ENCODE data around the gene AIG1. TPM values are rescaled to one million over a fixed set of nuclear protein-coding genes. Genes with fewer than 3 reads are reported as not detected.

Gene AIG1
- total and polyA plus RNA-seq, 2 of the 13 experiments (the other 11 are each of a cell fraction or from before 2014, with no cell fraction given), result 115 to 197 TPM

- POLR2A ChIA-PET, result no interaction called here
- no peak overlapping the region for H3K4me3 ChIP-seq (replicated peaks in 1 of 3; ENCODE audit: insufficient read depth in 1 of 3, low read depth in 2 of 3, low read length in 3 of 3)
- DNase-seq (ENCODE audit: low spot score), result no peak
- H3K9me3 ChIP-seq (ENCODE audit: low read length), result peaks cover 11% of the 10 kb centered on the region
- 96% methylated on average over 2 of the region's 2 CpGs for WGBS (ENCODE audit: low lambda C conversion rate)
- no peak for FAIRE-seq
- in situ Hi-C loops (cut with HindIII; ENCODE audit: extremely low pct_ligation_motif_present, low pct_unique_long_range_greater_than_20kb), result no loop called here
- H3K36me3 ChIP-seq (replicated peaks in 1 of 2; ENCODE audit: control insufficient read depth in 1 of 2, insufficient read depth in 2 of 2, low read length in 2 of 2), result peaks cover 0 to 4% of the 10 kb centered on the region in 2 experiments; a peak in 1 of 5 replicates
- no TSS peak for BruUV-seq (replicated peaks)
- H3K79me2 ChIP-seq (ENCODE audit: insufficient read depth, low read length), result no peaks in the 10 kb centered on the region
- TF ChIP-seq ZNF724P (CRISPR knock-in tag; IDR thresholded peaks at IDR 0.05; ENCODE audit: borderline replicate concordance) (no peak), ZNF350 (CRISPR knock-in tag; IDR thresholded peaks at IDR 0.05; ENCODE audit: borderline replicate concordance, low read depth) (no peak), MAFK (conservative IDR thresholded peaks at IDR 0.05 in 1 of 2, IDR thresholded peaks at IDR 0.05 in 1 of 2; ENCODE audit: low read length in 2 of 2) (peak; percentile 94 to 97), TFDP2 (CRISPR knock-in tag; IDR thresholded peaks at IDR 0.05) (no peak), NFATC3 (CRISPR knock-in tag; IDR thresholded peaks at IDR 0.05) (no peak), ZNF496 (CRISPR knock-in tag; IDR thresholded peaks at IDR 0.05; ENCODE audit: insufficient replicate concordance) (no peak), TAF1 (CRISPR knock-in tag; IDR thresholded peaks at IDR 0.05) (no peak), MAFF (IDR thresholded peaks at IDR 0.05; ENCODE audit: low read depth, low read length) (peak; percentile 97), HNRNPH1 (optimal IDR thresholded peaks at IDR 0.05; ENCODE audit: low read depth, low read length) (no peak)
- TF ChIP-seq, protein P1, sequence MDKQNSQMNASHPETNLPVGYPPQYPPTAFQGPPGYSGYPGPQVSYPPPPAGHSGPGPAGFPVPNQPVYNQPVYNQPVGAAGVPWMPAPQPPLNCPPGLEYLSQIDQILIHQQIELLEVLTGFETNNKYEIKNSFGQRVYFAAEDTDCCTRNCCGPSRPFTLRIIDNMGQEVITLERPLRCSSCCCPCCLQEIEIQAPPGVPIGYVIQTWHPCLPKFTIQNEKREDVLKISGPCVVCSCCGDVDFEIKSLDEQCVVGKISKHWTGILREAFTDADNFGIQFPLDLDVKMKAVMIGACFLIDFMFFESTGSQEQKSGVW (CRISPR knock-in tag; IDR thresholded peaks at IDR 0.05; ENCODE audit: borderline replicate concordance), result no peak
- CTCF ChIA-PET (ENCODE audit: low intra/inter-chr PET ratio, low total read pairs), result no interaction called here
- H2AFZ ChIP-seq (ENCODE audit: low read length), result no peak overlapping the region
- no peaks in the 10 kb centered on the region for H3K4me1 ChIP-seq (ENCODE audit: insufficient read depth, low read length)
- intact Hi-C loops (cut with micrococcal nuclease; ENCODE audit: unreplicated experiment), result no loop called here
- no peak overlapping the region for H3K9ac ChIP-seq (ENCODE audit: insufficient read depth, low read depth, low read length)
- H4K20me1 ChIP-seq (ENCODE audit: insufficient read depth, low read length), result no peaks in the 10 kb centered on the region
- no peak overlapping the region for H3K4me2 ChIP-seq (ENCODE audit: low read depth, low read length)
- no peaks in the 10 kb centered on the region for H3K27me3 ChIP-seq (ENCODE audit: control insufficient read depth in 1 of 2, insufficient read depth in 2 of 2, low read length in 2 of 2)
- no peak for ATAC-seq
- H3K27ac ChIP-seq (ENCODE audit: extremely low read length, insufficient read depth, low read length), result no peak overlapping the region
These were observed 144.9 kb downstream of the AIG1 start for GRCh38 chr6:143205585-143205984.

All from HepG2 (cell line).